ENCODE data around the gene ZNF398.

The ZNF398 gene

GRCh38 chr7:149150981-149151380, 3.7 kb downstream of the ZNF398 start:
- DNase-seq (ENCODE audit: low read depth) = no peak

- no peak for DNase-seq (ENCODE audit: low read depth)
Observed at GRCh38 chr7:149153346-149153745, 6.1 kb downstream of the ZNF398 start.

- no peak for DNase-seq (ENCODE audit: low read depth)
Observed at GRCh38 chr7:149154056-149154455, 6.8 kb downstream of the ZNF398 start.

DNA sequence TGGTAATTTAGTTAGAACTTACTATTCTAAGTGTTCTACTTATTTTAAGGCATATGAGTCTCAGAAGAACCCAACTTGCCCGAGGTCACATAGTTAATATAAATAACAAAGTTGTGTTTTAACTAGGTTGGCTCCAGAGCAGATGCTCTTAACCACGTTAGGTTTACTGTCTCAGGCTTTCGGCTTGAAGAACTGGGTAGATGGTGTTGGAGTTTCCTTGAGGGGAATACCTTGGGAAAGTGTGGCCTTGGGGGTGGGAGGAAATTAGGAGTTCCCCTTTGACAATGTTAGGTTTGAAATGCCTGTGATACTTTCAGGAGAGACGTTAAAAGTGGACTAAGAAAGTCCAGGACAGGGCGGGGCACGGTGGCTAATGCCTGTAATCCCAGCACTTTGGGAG, 9.6 kb downstream of the ZNF398 start:
- no peak for DNase-seq (ENCODE audit: low read depth)

DNA sequence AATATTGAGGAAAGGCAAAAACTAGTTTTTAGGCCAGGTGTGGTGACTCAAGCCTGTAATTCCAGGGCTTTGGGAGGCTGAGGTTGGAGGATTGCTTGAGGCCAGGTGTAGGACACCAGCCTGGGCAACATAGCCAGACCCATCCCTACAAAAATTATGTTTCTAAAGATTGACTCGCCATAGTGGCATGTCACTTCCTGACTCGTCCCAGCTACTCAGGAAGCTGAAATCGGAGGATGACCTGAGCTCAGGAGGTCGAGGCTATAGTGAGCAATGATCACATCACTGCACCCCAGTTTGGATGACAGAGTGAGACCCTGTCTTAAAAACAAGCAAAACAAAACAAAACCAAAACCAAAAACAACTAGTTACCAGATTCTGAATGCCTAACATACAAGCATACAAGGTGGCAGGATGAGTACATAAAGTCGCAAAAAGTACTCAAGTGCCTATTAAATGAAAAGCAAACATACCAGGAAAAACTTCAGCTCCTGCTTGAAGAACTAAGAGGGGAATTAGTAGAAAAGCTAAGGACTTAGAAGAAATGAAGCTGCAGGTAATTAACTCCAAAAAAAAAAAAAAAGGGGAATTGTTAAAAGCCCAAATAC, 14.1 kb downstream of the ZNF398 start:
- DNase-seq (ENCODE audit: low read depth) = no peak

GRCh38 chr7:149166142-149166541, 18.9 kb downstream of the ZNF398 start:
- no peak for DNase-seq (ENCODE audit: low read depth)

- DNase-seq (ENCODE audit: low read depth) = no peak
Observed at GRCh38 chr7:149166630-149167352, 19.5 kb downstream of the ZNF398 start.

GRCh38 chr7:149171892-149172533, 24.8 kb downstream of the ZNF398 start:
- DNase-seq (ENCODE audit: low read depth) = no peak

- DNase-seq (ENCODE audit: low read depth) = no peak
Observed at GRCh38 chr7:149172534-149172920, 25.3 kb downstream of the ZNF398 start.

DNA sequence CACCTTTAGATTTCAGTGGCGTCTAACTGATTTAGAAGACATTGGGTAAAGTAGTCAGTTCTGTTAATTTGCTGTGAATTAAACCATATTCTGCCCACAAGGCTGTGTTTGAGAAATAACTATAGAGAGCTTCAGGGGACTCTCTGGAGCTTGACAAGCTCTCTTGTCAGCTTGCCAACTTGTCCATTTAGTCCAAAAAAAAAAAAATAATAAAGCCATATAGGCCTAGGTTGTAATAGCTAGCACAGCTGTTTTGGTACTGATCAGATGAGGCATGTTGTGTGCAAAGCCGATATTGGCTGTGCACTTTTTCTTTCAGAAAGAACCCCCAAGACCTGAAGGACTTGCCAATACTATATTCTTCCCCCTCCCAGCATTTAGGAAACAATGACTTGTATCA, 27.9 kb downstream of the ZNF398 start:
- DNase-seq (ENCODE audit: low read depth) = no peak

DNA sequence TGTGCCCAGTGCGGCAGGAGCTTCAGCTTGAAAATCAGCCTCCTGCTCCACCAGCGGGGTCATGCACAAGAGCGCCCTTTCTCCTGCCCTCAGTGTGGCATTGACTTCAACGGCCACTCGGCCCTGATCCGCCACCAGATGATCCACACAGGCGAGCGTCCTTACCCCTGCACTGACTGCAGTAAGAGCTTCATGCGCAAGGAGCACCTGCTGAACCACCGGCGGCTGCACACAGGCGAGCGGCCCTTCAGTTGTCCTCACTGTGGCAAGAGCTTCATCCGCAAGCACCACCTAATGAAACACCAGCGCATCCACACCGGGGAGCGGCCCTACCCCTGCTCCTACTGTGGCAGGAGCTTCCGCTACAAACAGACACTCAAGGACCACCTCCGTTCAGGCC, 32.0 kb downstream of the ZNF398 start:
- DNase-seq (ENCODE audit: low read depth) = no peak

DNA sequence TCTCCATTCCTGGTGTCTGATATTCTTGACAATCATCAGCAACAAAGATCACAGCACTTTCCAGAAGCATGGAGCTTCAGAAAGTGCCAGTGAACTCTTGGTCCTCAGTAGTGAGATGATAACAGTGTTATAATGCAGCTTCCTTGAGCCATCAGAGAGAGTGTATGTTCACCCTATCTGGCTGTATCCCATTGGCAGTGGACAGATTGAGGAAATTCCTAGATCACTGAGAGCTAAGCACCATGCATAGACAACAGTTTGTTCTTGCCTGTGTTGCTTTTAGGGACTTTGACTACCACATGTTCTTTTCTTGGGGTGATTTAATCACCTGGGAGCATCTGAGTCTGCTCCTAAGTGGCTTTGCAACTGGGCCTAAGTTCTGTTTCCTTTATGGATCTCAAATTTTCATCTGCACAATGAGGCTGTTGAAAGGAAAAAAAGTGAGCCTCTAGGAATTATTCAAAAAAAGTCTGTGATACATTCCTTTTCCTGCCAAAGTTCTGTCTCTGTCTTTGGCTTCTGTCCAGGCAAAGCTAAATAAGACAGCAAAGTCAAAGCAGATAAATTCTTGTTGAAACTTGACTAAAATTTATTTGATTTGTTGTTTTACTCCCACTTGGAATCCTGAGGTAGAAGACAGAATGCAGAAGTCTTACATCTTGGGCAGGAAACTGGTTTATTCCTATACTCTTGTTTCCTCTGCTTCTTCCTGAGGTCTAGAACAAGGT, 33.6 kb downstream of the ZNF398 start:
- no peak for DNase-seq (ENCODE audit: low read depth)

GRCh38 chr7:149181450-149181790, 34.2 kb downstream of the ZNF398 start:
- DNase-seq (ENCODE audit: low read depth) = no peak

DNA sequence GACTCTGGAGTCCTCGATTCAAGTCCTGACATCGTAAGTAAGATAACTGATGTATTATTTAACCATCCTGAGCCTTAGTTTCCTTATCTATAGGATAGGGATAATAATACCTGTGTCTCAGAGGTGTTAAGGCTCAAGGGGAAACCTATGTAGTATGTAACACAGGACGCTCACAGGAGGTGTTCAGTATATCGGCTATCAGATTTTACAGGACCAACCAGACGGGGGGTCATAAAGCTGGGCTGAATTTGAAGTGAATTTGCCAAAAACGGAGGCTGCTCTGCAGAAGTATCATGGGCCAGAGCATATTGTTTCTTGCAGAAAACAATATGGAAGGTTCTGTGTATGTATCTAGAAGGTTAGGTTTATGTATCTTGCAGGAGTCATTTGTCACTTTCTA, 37.0 kb downstream of the ZNF398 start:
- DNase-seq (ENCODE audit: low read depth) = no peak

DNA sequence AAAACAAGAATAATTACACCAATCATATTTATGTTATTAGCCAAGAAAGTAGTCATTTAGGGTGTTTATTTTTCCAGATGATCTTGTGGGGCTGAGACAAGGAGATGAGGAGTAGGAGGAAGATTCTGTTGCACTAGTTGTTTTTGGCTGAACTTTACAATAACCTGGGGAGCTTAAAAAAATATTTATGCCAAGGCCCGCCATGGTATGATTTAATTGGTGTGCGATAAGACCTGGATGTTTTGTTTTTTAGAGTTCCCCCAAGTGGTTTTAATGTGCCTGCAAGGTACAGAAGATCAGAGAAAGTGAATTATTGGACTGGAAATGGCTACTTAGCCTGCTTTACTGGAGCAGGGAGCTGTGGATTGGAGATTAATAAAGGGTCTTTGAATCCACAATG, 41.0 kb downstream of the ZNF398 start:
- DNase-seq (ENCODE audit: low read depth) = no peak

- DNase-seq (ENCODE audit: low read depth) = no peak
Observed at GRCh38 chr7:149188637-149189259, 41.5 kb downstream of the ZNF398 start.

DNA sequence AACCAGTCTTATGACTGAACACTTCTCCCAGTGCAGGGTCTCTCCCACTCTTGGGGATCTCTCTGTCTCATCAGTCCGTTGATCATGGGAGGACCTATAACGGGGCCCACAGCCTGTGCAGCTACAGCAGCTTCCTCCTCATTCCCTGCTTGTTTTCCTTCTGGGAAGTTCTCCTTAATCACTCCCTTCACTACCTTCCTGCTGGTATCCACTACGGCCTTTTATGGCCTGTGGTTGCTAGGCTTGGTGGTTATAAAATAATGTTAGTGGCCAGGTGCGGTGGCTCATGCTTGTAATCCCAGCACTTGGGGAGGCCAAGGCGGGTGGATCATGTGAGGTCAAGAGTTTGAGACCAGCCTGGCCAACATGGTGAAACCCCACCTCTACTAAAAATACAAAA, 44.6 kb downstream of the ZNF398 start:
- no peak for DNase-seq (ENCODE audit: low read depth)

- DNase-seq (ENCODE audit: low read depth) = no peak
Observed at GRCh38 chr7:149194799-149195179, 47.5 kb downstream of the ZNF398 start.

DNA sequence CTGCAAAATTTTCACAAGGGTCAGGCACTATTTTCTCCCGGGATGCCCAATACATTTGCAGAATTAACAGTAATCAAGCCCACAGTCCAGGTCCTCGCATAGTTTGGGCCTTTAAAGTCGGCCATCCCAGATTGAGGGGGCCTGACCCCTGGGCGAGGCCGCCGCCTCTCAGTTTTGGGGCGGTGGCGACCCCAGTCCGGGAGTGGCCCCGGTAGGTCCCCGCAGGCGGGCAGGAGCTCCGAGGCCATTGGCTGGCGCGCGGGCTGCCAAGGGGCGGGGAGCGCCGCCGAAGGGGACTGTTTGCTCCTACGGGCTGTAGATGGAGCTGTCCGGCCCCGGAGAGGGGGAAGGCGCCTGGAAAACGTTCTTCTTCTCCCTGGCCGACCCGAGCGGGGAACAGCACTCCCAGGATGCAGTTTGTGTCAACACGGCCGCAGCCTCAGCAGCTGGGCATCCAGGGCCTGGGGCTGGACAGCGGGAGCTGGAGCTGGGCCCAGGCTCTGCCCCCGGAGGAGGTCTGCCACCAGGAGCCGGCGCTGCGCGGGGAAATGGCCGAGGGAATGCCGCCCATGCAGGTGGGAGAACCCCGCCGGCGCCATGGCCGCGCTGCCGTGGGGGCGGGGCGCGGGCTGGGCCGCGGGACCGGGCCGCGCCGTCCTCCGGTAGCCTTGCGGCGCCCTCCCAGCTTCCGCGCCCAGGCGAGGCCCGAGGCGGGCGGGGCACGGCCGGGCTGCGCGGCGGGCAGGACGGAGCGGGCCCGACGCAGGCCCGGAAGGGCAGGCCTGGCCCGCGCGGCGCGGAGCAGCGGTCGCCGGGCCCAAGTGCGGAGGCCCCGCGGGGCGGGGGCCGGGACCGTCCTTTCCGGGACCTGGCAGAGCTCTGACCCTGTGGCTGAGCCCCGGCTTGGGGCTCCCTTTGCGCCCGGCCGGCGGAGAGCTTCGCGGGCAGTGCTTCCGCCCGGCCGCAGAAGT, 48.2 kb downstream of the ZNF398 start, which contains the start of gene ZNF282:
Gene ZNF282 (plus strand): TSS at position 367 of the 971 bp plus-strand sequence. CDS start 44 bp downstream, at position 411.
- peak; percentile 52 for DNase-seq (ENCODE audit: low read depth)

- no peak for DNase-seq (ENCODE audit: low read depth)
Observed at GRCh38 chr7:149196151-149196704, 49.0 kb downstream of the ZNF398 start.

DNA sequence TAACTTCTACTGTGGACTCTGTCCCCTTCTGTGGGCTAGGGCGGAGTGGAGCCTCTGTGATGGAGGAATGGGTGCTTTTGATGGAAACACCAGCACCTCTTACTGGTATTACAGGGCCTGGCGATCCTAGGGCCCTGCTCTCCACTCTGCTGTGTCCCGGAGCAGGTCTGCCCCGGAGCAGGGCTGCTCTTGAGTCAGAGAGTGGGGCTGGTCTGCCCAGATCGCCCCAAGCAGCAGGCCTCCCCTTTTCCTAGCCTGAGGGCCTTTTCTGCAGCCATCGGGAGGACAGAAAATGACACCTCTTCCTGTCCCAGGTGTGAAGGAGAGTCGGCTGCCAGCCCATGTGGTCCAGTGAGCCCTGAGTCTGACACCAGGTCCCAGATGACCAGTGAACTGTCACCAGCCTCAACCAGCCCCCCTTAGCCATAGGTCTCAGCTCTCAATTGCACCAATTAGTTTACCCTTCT, 49.5 kb downstream of the ZNF398 start:
- DNase-seq (ENCODE audit: low read depth) = no peak
